Mesenchymal stem cell (in vitro differentiated cells and primary cell): ENCODE measurements around the gene DNAH14.

ENCODE experiments used
- DNase-seq: peaks from one replicate; pipeline ENCODE4 v3.0.0-alpha.2; 2013
- H2AFZ ChIP-seq: one replicate; pipeline ENCODE4 v1.6.1; 2013; ENCODE audit warnings: low read depth, mild to moderate bottlenecking, control low read depth, inconsistent platforms, low read length, moderate library complexity
- H2AK5ac ChIP-seq: 2 replicates; pipeline ENCODE4 v1.6.1; 2013; ENCODE audit warnings: low read length, moderate library complexity, mild to moderate bottlenecking, inconsistent platforms; ENCODE audit not compliant: severe bottlenecking
- H2BK120ac ChIP-seq: one replicate; pipeline ENCODE4 v1.6.1; 2013; ENCODE audit warnings: low read depth, mild to moderate bottlenecking, inconsistent platforms, low read length, moderate library complexity
- H2BK12ac ChIP-seq, 2 experiments: one replicate each; pipeline ENCODE4 v1.6.1; 2013; ENCODE audit warnings: inconsistent platforms in 2 of 2, low read length in 2 of 2, mild to moderate bottlenecking in 2 of 2, moderate library complexity in 2 of 2, control low read depth in 1 of 2
- H2BK15ac ChIP-seq: one replicate; pipeline ENCODE4 v1.6.1; 2013; ENCODE audit warnings: mild to moderate bottlenecking, low read depth, inconsistent platforms; ENCODE audit not compliant: poor library complexity, severe bottlenecking
- H2BK5ac ChIP-seq: 2 replicates; pipeline ENCODE4 v1.6.1; 2013; ENCODE audit warnings: low read depth, mild to moderate bottlenecking, low read length, control low read depth, inconsistent platforms; ENCODE audit not compliant: poor library complexity, severe bottlenecking
- H3K14ac ChIP-seq, 2 experiments: one replicate each; pipeline ENCODE4 v1.6.1; 2013; ENCODE audit warnings: inconsistent platforms in 2 of 2, low read length in 2 of 2, control low read depth in 1 of 2, mild to moderate bottlenecking in 1 of 2, moderate library complexity in 1 of 2
- H3K18ac ChIP-seq, 2 experiments: one replicate each; pipeline ENCODE4 v1.6.1; 2013; ENCODE audit warnings: inconsistent platforms in 2 of 2, low read length in 2 of 2, control low read depth in 1 of 2, low read depth in 1 of 2, mild to moderate bottlenecking in 1 of 2
- H3K23ac ChIP-seq, 2 experiments: one replicate each; pipeline ENCODE4 v1.6.1; 2013; ENCODE audit warnings: inconsistent platforms in 2 of 2, low read length in 2 of 2, mild to moderate bottlenecking in 2 of 2, moderate library complexity in 2 of 2, control low read depth in 1 of 2
- H3K27ac ChIP-seq: 2 replicates; pipeline ENCODE4 v1.5.1; 2013; ENCODE audit warnings: mild to moderate bottlenecking, moderate library complexity, low read length, control low read depth, inconsistent platforms; ENCODE audit not compliant: poor library complexity, severe bottlenecking
- H3K27me3 ChIP-seq, 2 experiments: 2 replicates each; pipeline versions ENCODE4 v1.6.1 to v1.7.0; 2013; ENCODE audit warnings: low read length in 2 of 2, mild to moderate bottlenecking in 2 of 2, moderate library complexity in 2 of 2, control low read depth in 1 of 2, inconsistent platforms in 1 of 2; ENCODE audit not compliant: control insufficient read depth in 1 of 2, insufficient read depth in 1 of 2
- H3K36me3 ChIP-seq, 2 experiments: 2 replicates each; pipeline versions ENCODE4 v1.6.1 to v1.7.0; 2013; ENCODE audit warnings: low read length in 2 of 2, control low read depth in 1 of 2, inconsistent platforms in 1 of 2, low read depth in 1 of 2, mild to moderate bottlenecking in 1 of 2; ENCODE audit not compliant: insufficient read depth in 2 of 2, control insufficient read depth in 1 of 2
- H3K4ac ChIP-seq, 2 experiments: one replicate each; pipeline ENCODE4 v1.6.1; 2013; ENCODE audit warnings: inconsistent platforms in 2 of 2, low read length in 2 of 2, mild to moderate bottlenecking in 2 of 2, moderate library complexity in 2 of 2, control low read depth in 1 of 2, low read depth in 1 of 2
- H3K4me1 ChIP-seq: 2 replicates; pipeline ENCODE4 v1.6.1; 2013; ENCODE audit warnings: low read depth, low read length, control low read depth; ENCODE audit not compliant: control insufficient read depth, insufficient read depth
- H3K4me2 ChIP-seq: 2 replicates; pipeline ENCODE4 v1.6.1; 2013; ENCODE audit warnings: low read length, mild to moderate bottlenecking, inconsistent platforms; ENCODE audit not compliant: poor library complexity, severe bottlenecking
- H3K4me3 ChIP-seq, 2 experiments: 2 replicates each; pipeline versions ENCODE4 v1.5.1 to v1.7.0; 2013; ENCODE audit warnings: low read length in 2 of 2, mild to moderate bottlenecking in 2 of 2, control low read depth in 1 of 2, low read depth in 1 of 2; ENCODE audit not compliant: insufficient read depth in 1 of 2
- H3K79me1 ChIP-seq: replicated peaks from 2 replicates; pipeline ENCODE4 v1.6.1; 2013; ENCODE audit warnings: mild to moderate bottlenecking, control low read depth, low read length, inconsistent platforms; ENCODE audit not compliant: poor library complexity, severe bottlenecking
- H3K9ac ChIP-seq: 2 replicates; pipeline ENCODE4 v1.7.0; 2013; ENCODE audit warnings: mild to moderate bottlenecking, low read length, moderate library complexity
- H3K9me3 ChIP-seq: 2 replicates; pipeline ENCODE4 v1.7.0; 2013; ENCODE audit warnings: mild to moderate bottlenecking, low read length; ENCODE audit not compliant: control insufficient read depth
- H4K8ac ChIP-seq: one replicate; pipeline ENCODE4 v1.6.1; 2013; ENCODE audit warnings: inconsistent platforms, mild to moderate bottlenecking, low read length, moderate library complexity
- H4K91ac ChIP-seq: one replicate; pipeline ENCODE4 v1.6.1; 2013; ENCODE audit warnings: mild to moderate bottlenecking, low read length, inconsistent platforms
- WGBS: methylation state at CpG from one replicate; pipeline ENCODE4 v1.1.7; 2013; ENCODE audit warnings: mixed read lengths; 5-methylcytosine and 5-hydroxymethylcytosine counted together

Gene DNAH14

DNA sequence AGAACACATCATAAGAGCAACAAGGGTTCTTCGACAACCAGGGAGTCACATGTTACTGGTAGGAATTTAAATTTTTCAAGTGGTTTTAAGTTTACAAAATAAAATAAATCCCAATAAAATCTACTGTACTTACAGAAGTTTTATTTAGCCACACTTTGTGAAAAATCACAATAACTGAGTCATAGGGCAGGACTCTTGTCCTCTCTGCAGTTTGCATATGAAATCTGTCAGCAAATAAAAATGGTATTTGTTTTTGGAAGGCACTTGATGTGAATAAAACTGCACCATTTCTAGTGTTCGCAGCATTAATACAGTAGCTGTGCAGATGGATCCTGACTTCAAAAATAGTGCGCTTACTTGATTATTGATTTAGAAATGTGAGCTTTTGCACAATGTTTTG is 348.0 kb downstream of the DNAH14 start:
- no peak overlapping the region for H4K91ac ChIP-seq
- no peaks in the 10 kb centered on the region for H3K79me1 ChIP-seq
- H2BK120ac ChIP-seq = no peak overlapping the region
- 100% methylated on average over 2 of the region's 3 CpGs for WGBS
- H3K9ac ChIP-seq = no peak overlapping the region
- H3K4me1 ChIP-seq = no peaks in the 10 kb centered on the region
- DNase-seq = no peak
- no peak overlapping the region for H2BK15ac ChIP-seq
- no peak overlapping the region for H3K4me2 ChIP-seq
- no peak overlapping the region for H2BK12ac ChIP-seq
- no peak overlapping the region for H3K27ac ChIP-seq
- H3K14ac ChIP-seq = no peak overlapping the region
- peaks cover 38% of the 10 kb centered on the region for H3K9me3 ChIP-seq
- H3K18ac ChIP-seq = no peak overlapping the region
- no peaks in the 10 kb centered on the region for H3K36me3 ChIP-seq
- H3K27me3 ChIP-seq = no peaks in the 10 kb centered on the region
- H2BK5ac ChIP-seq = no peak overlapping the region
- no peak overlapping the region for H2AK5ac ChIP-seq
- H3K4me3 ChIP-seq = no peak overlapping the region
- H3K4ac ChIP-seq = no peak overlapping the region
- H2AFZ ChIP-seq = no peak overlapping the region
- no peak overlapping the region for H4K8ac ChIP-seq
- H3K23ac ChIP-seq = no peak overlapping the region

DNA sequence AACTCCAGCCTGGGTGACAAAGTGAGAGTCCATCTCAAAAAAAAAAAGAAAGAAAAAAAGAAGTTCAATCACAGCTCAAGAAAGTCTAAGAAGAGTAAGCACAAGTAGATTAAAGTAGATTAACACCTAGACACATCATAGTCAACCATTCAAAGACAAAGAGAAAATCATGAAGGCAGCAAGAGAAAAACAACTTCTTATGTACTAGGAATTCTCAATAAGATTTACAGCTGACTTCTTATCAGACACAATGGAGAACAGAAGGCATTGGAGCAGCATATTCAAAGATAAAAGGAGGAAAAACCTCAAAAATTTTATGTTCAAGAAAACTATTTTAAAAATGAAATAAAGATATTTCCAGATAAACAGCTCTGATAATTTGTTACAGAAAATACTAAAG is 351.1 kb downstream of the DNAH14 start:
- no peaks in the 10 kb centered on the region for H3K79me1 ChIP-seq
- H2AK5ac ChIP-seq = no peak overlapping the region
- no peaks in the 10 kb centered on the region for H3K36me3 ChIP-seq
- no peak overlapping the region for H3K27ac ChIP-seq
- H3K4me3 ChIP-seq = no peak overlapping the region
- no peak overlapping the region for H3K9ac ChIP-seq
- no peak overlapping the region for H4K91ac ChIP-seq
- H3K14ac ChIP-seq = no peak overlapping the region
- H3K4me2 ChIP-seq = no peak overlapping the region
- H2BK120ac ChIP-seq = no peak overlapping the region
- H3K18ac ChIP-seq = no peak overlapping the region
- no peak overlapping the region for H4K8ac ChIP-seq
- H3K9me3 ChIP-seq = peaks cover 40% of the 10 kb centered on the region
- H2BK12ac ChIP-seq = no peak overlapping the region
- H3K4me1 ChIP-seq = no peaks in the 10 kb centered on the region
- no peak overlapping the region for H3K4ac ChIP-seq
- H2AFZ ChIP-seq = no peak overlapping the region
- no peak overlapping the region for H2BK15ac ChIP-seq
- H3K27me3 ChIP-seq = no peaks in the 10 kb centered on the region
- no peak for DNase-seq
- H3K23ac ChIP-seq = no peak overlapping the region
- H2BK5ac ChIP-seq = no peak overlapping the region

- Histone ChIP-seq H2BK15ac (no peak overlapping the region), H2BK12ac (no peak overlapping the region), H3K4me1 (no peaks in the 10 kb centered on the region), H3K4me3 (no peak overlapping the region), H2BK120ac (no peak overlapping the region), H3K23ac (no peak overlapping the region), H4K8ac (no peak overlapping the region), H3K14ac (no peak overlapping the region), H3K27ac (no peak overlapping the region), H2BK5ac (no peak overlapping the region), H2AK5ac (no peak overlapping the region), H2AFZ (no peak overlapping the region), H3K79me1 (no peaks in the 10 kb centered on the region), H3K18ac (no peak overlapping the region), H3K36me3 (no peaks in the 10 kb centered on the region), H4K91ac (no peak overlapping the region), H3K9ac (no peak overlapping the region), H3K4me2 (no peak overlapping the region), H3K9me3 (peaks cover 29% of the 10 kb centered on the region), H3K27me3 (no peaks in the 10 kb centered on the region), H3K4ac (no peak overlapping the region)
- WGBS = no CpG with 5 or more reads among the region's 1 CpG
- no peak for DNase-seq
Observed at GRCh38 chr1:225290244-225290643, 360.8 kb downstream of the DNAH14 start.

- H3K9ac ChIP-seq = no peak overlapping the region
- H4K8ac ChIP-seq = no peak overlapping the region
- H3K27me3 ChIP-seq = no peaks in the 10 kb centered on the region
- H4K91ac ChIP-seq = no peak overlapping the region
- DNase-seq = no peak
- no peak overlapping the region for H2BK5ac ChIP-seq
- no peak overlapping the region for H2BK12ac ChIP-seq
- H3K4me2 ChIP-seq = no peak overlapping the region
- peaks cover 15% of the 10 kb centered on the region for H3K9me3 ChIP-seq
- H2AFZ ChIP-seq = no peak overlapping the region
- H3K14ac ChIP-seq = no peak overlapping the region
- no peak overlapping the region for H3K4me3 ChIP-seq
- WGBS = 88% methylated on average over 2 of the region's 2 CpGs
- H3K36me3 ChIP-seq = no peaks in the 10 kb centered on the region
- no peak overlapping the region for H2BK120ac ChIP-seq
- H3K27ac ChIP-seq = no peak overlapping the region
- H2AK5ac ChIP-seq = no peak overlapping the region
- no peak overlapping the region for H3K4ac ChIP-seq
- no peak overlapping the region for H2BK15ac ChIP-seq
- no peaks in the 10 kb centered on the region for H3K79me1 ChIP-seq
- no peaks in the 10 kb centered on the region for H3K4me1 ChIP-seq
- H3K18ac ChIP-seq = no peak overlapping the region
- H3K23ac ChIP-seq = no peak overlapping the region
Observed at GRCh38 chr1:225299624-225300023, 370.1 kb downstream of the DNAH14 start.
